GM12875 (cell line): ENCODE data around the gene TOB1.

Source experiments
- H3K4me3 ChIP-seq: one replicate; pipeline ENCODE4 v1.5.1; 2011; ENCODE audit warnings: low read depth, low read length, control low read depth
- TF ChIP-seq, protein P1 (sequence below): IDR thresholded peaks from 2 replicates; pipeline ENCODE4 v1.5.1; 2011; ENCODE audit warnings: low read depth, mild to moderate bottlenecking, control low read depth, inconsistent platforms, low read length, moderate library complexity, borderline replicate concordance; ENCODE audit not compliant: insufficient read depth

The TOB1 gene

DNA sequence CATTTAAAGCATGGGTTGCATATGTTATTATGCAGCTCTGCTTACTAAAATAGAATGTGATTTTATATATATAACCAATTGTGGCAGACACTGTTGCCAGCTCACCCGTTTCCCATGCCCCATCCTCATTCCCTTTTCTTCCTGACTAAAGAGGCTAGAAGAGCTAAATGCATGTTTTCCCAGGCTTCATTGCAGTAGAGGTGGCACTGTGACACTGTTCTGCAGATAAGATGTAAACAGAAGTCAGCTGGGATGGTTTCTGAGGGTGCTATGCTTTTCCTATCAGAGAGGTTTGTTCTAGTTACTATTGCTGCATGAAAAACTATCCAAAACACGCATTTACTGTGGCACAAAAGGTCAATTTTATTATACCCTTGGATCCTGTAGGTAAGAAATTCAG lies 5.7 kb upstream of the TOB1 start:
- TF ChIP-seq, protein P1, sequence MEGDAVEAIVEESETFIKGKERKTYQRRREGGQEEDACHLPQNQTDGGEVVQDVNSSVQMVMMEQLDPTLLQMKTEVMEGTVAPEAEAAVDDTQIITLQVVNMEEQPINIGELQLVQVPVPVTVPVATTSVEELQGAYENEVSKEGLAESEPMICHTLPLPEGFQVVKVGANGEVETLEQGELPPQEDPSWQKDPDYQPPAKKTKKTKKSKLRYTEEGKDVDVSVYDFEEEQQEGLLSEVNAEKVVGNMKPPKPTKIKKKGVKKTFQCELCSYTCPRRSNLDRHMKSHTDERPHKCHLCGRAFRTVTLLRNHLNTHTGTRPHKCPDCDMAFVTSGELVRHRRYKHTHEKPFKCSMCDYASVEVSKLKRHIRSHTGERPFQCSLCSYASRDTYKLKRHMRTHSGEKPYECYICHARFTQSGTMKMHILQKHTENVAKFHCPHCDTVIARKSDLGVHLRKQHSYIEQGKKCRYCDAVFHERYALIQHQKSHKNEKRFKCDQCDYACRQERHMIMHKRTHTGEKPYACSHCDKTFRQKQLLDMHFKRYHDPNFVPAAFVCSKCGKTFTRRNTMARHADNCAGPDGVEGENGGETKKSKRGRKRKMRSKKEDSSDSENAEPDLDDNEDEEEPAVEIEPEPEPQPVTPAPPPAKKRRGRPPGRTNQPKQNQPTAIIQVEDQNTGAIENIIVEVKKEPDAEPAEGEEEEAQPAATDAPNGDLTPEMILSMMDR, result no peak
- H3K4me3 ChIP-seq, result no peak overlapping the region

DNA sequence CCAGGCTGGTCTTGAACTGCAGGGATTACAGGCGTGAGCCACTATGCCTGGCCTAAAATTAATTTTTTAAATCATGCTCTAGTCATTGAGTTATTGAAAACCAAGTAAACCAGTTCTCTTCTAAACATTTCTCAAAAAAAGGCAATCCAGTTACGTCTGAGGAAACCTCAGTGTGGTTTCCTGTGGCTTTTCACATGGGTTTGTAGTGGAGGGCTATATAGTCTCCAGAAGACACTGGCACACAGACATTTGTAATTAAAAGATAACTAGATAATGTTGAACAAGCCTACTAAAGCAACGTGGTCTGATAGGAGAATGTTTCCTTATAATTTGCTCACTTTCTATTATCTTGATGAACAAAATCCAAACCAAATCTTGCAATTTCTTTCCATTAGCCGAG lies 5.2 kb upstream of the TOB1 start:
- no peak overlapping the region for H3K4me3 ChIP-seq
- TF ChIP-seq, protein P1, result no peak

DNA sequence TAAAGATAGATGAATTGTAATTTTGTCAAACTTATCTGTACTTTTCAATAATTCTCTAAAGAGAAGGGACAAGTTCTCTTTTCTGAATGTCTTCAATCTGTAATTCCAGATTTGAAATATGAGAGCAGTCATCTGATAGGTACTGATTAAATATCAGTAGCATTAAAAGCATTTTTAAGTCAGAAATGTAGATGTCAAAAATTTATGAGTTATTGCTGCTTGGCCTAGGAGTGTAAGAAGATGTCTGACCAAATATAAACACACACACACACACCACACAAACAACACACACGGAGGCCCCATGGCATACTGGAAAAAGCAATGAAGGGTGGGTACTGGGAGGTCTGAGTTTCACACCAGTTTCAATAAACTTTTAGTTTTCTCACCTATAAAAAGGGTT lies 2.4 kb upstream of the TOB1 start:
- TF ChIP-seq, protein P1, result no peak
- H3K4me3 ChIP-seq, result no peak overlapping the region

DNA sequence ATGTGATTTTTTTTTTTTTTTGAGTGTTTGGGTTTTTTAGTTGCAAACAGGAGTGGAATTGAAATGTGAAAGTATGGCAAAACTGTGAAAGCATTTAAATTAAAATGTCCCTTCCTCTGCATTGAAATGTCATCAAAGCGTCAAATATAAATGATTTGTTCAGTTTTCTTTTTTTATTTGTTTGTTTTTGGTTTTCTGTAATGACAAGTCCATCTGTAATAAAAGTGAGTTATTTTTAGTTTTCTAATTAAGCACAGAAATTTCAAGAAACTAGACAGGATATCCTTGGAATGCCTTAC lies 1.9 kb upstream of the TOB1 start:
- TF ChIP-seq, protein P1, result no peak
- H3K4me3 ChIP-seq, result peak overlapping the region; percentile 58

DNA sequence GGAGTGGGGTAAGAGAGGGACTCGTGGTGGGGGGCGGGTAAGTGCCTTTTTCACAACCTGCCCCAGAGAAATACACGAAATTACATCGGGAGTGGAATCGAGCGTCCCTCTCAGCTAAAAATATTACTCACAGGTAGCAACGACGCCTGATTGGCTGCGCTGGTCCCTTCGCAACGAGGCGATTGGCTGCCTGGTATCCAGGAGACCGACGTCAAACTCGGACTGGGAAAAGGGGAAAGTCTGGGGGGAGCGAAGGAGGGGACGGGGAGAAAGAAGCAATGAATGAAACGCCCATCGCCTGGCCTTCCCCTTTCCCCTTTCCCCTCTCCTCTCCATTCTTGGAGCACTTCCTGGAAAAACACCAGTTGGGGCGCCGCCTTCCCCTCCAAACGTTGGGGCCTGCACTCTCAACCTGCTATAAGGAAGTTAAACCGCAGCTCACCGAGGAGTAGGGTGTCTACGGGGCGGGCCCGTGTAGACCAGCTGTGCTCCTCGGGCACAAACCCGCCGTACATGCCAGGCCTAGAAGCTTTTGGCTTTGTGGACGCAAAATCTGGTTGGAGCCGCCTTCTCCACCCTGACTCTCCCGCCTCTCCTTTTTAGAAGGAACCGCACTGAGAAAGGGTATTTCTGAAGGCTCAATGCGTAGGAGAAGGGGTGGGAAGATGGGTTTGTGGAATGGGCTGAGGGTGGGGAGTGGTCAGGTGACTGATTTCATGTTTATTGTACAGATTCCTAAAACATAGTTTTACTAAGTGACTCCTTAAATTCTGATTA lies 1.4 kb upstream of the TOB1 start:
- peak overlapping the region; percentile 58 for H3K4me3 ChIP-seq
- TF ChIP-seq, protein P1, result no peak

DNA sequence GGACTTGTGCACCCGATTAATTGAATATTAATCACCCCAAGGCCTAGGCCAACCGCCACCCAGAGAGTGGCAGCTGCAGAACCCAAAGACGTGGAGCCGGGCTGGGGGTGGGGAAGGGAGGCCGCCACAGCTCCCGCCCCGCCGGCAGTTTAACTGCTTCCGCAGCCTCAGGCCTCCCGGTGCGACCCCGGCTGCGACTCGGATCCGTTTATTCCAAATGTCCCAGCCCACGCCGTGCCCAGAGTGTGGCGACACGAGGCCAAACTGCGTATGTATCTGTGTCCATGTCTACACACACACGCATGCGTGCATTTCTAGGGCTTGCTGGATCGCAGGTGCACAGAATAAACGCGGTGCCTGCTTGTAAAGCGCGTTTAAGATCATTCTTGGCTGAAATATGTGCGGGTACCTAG lies 802 bp upstream of the TOB1 start:
- TF ChIP-seq, protein P1, result no peak
- H3K4me3 ChIP-seq, result peak overlapping the region; percentile 58

DNA sequence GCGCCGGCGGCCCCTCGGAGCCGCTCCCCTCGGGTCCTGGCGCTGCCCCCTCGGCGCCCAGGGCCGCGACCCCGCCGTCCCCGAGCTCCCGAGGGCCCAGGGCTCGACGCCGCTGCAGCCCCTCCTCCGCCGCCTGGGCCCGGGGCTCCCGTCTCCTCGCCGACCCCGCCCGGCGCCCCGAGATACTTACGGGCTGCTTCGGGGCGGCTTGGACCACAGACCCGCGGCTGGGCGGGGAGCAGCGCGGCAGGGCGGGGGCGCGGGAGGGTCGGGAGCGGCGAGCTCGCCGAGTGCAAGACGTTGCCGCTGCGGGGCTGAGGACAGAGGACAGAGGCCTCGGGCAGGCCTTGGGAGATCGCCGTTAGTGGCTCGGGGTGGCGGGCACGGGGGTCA lies 290 bp downstream of the TOB1 start:
- TF ChIP-seq, protein P1, result no peak
- H3K4me3 ChIP-seq, result peak overlapping the region; percentile 80
